HCT116 (cell line): Measurements from ENCODE around the gene WNT2B. TPM values are rescaled to one million over a fixed set of nuclear protein-coding genes. Genes with fewer than 3 reads are reported as not detected.

ENCODE experiments used
- ATAC-seq: fragments of 200-7000 bp; cut with Tn5 transposase; 2 replicates; pipeline ENCODE4 v1.9.1; 2020; ENCODE audit warnings: mild to moderate bottlenecking, moderate library complexity
- BruUV-seq: library from RNA; stranded (reverse); fragments of 400-500 nt; replicated peaks from 2 replicates; lab custom pipeline; 2021; lab: Mats Ljungman, UMichigan
- CTCF ChIA-PET: fragments of 300-600 bp; sonication (Branson Sonifier 250); formaldehyde crosslinking; loops from one replicate; lab custom pipeline; 2021; ENCODE audit warnings: antibody characterized with exemption; lab: Charles Lee
- POLR2A ChIA-PET: fragments of 300-600, 350-600 bp; sonication (Branson Sonifier 250); formaldehyde crosslinking; loops from one replicate; lab custom pipeline; 2021; ENCODE audit warnings: antibody characterized with exemption; lab: Charles Lee
- RAD21 ChIA-PET, 2 experiments: fragments of 300-600 bp; sonication (Branson Sonifier 250); formaldehyde crosslinking; loops; one replicate each; lab custom pipeline; 2023; ENCODE audit warnings: low total read pairs in 2 of 2; ENCODE audit not compliant: uncharacterized antibody in 2 of 2, unreplicated experiment in 2 of 2, low non-redundant PET in 1 of 2; lab: Charles Lee
- DNase-seq: peaks from one replicate; pipeline ENCODE4 v3.0.0-alpha.2; 2010; ENCODE audit warnings: low read depth, low spot score
- H2AFZ ChIP-seq: fragments of 200-600 bp; shearing (Covaris generic), sonication (generic); 2 replicates; pipeline ENCODE4 v1.6.1; 2017; ENCODE audit warnings: low read depth, mixed run types, mixed read lengths, antibody characterized with exemption, low read length; ENCODE audit not compliant: poor library complexity, severe bottlenecking
- H3K27ac ChIP-seq: 2 replicates; pipeline ENCODE4 v1.5.1; 2012; ENCODE audit warnings: low read depth, low read length
- H3K27me3 ChIP-seq: fragments of 200-600 bp; sonication (generic); 2 replicates; pipeline ENCODE4 v1.6.1; 2016; ENCODE audit warnings: mixed run types, low read length, mixed read lengths; ENCODE audit not compliant: insufficient read depth
- H3K36me3 ChIP-seq, 2 experiments: fragments of 200-500 bp in 1 of 2; fragments of 200-600 bp in 1 of 2; sonication (Bioruptor generic) in 1 of 2; sonication (generic) in 1 of 2; 2 replicates each; pipeline versions ENCODE4 v1.5.1 to v1.6.1; 2014 to 2016; ENCODE audit warnings: low read length in 2 of 2, inconsistent platforms in 1 of 2, mixed read lengths in 1 of 2, mixed run types in 1 of 2; ENCODE audit not compliant: insufficient read depth in 2 of 2, control insufficient read depth in 1 of 2
- H3K4me1 ChIP-seq, 2 experiments: fragments of 200-600 bp in 1 of 2; sonication (generic) in 1 of 2; 2 replicates each; pipeline versions ENCODE4 v1.5.1 to v1.6.1; 2012 to 2017; ENCODE audit warnings: low read length in 2 of 2, inconsistent platforms in 1 of 2, mild to moderate bottlenecking in 1 of 2, mixed read lengths in 1 of 2, mixed run types in 1 of 2, moderate library complexity in 1 of 2; ENCODE audit not compliant: insufficient read depth in 2 of 2, control insufficient read depth in 1 of 2
- H3K4me2 ChIP-seq: fragments of 200-600 bp; sonication (generic); 2 replicates; pipeline ENCODE4 v1.6.1; 2017; ENCODE audit warnings: mixed run types, low read length, mixed read lengths
- H3K4me3 ChIP-seq, 2 experiments: fragments of 200-600 bp in 1 of 2; sonication (generic) in 1 of 2; replicated peaks in 1 of 2; 2 replicates each; pipeline ENCODE4 v1.5.1; 2011 to 2016; ENCODE audit warnings: low read length in 2 of 2, control low read depth in 1 of 2, low read depth in 1 of 2, mild to moderate bottlenecking in 1 of 2, mixed read lengths in 1 of 2, mixed run types in 1 of 2
- H3K79me2 ChIP-seq: fragments of 200-600 bp; sonication (generic); 2 replicates; pipeline ENCODE4 v1.6.1; 2017; ENCODE audit warnings: mild to moderate bottlenecking, mixed run types, low read length, moderate library complexity, mixed read lengths; ENCODE audit not compliant: insufficient read depth
- H3K9ac ChIP-seq: fragments of 200-600 bp; sonication (generic); 2 replicates; pipeline ENCODE4 v1.6.1; 2016; ENCODE audit warnings: low read length, mixed read lengths
- H3K9me2 ChIP-seq: fragments of 200-600 bp; sonication (generic), shearing (Covaris generic); 2 replicates; pipeline ENCODE4 v1.6.1; 2017; ENCODE audit warnings: mixed run types, mild to moderate bottlenecking, moderate library complexity; ENCODE audit not compliant: insufficient read depth
- H3K9me3 ChIP-seq, 2 experiments: fragments of 200-500 bp in 1 of 2; fragments of 200-600 bp in 1 of 2; sonication (Bioruptor generic) in 1 of 2; sonication (generic) in 1 of 2; 2 replicates each; pipeline ENCODE4 v1.6.1; 2014 to 2017; ENCODE audit warnings: low read length in 2 of 2, mixed read lengths in 2 of 2, inconsistent platforms in 1 of 2, low read depth in 1 of 2, mild to moderate bottlenecking in 1 of 2, mixed run types in 1 of 2, moderate library complexity in 1 of 2; ENCODE audit not compliant: control insufficient read depth in 1 of 2, insufficient read depth in 1 of 2
- H4K20me1 ChIP-seq: fragments of 200-600 bp; sonication (generic), shearing (Covaris generic); 2 replicates; pipeline ENCODE4 v1.6.1; 2017; ENCODE audit warnings: mixed run types, mild to moderate bottlenecking, moderate library complexity; ENCODE audit not compliant: insufficient read depth
- CBX3 ChIP-seq: IDR thresholded peaks from 2 replicates; pipeline ENCODE4 v1.6.1; 2012; ENCODE audit warnings: low read depth
- EGR1 ChIP-seq: IDR thresholded peaks from 2 replicates; pipeline ENCODE4 v1.6.1; 2012; ENCODE audit warnings: low read depth
- FOSL1 ChIP-seq: IDR thresholded peaks from 2 replicates; pipeline ENCODE4 v1.6.1; 2012; ENCODE audit warnings: low read depth
- JUND ChIP-seq: IDR thresholded peaks from 2 replicates; pipeline ENCODE4 v1.6.1; 2012
- POLR2A ChIP-seq: IDR thresholded peaks from 2 replicates; pipeline ENCODE4 v1.7.0; 2011; ENCODE audit warnings: borderline replicate concordance; ENCODE audit not compliant: insufficient read depth, insufficient read length; ENCODE audit errors: extremely low read depth
- POLR2AphosphoS5 ChIP-seq: IDR thresholded peaks from 2 replicates; pipeline ENCODE4 v1.6.1; 2011; ENCODE audit warnings: mild to moderate bottlenecking, low read depth, low read length, moderate library complexity
- RAD21 ChIP-seq: IDR thresholded peaks from 2 replicates; pipeline ENCODE4 v1.6.1; 2012; ENCODE audit warnings: low read depth, mild to moderate bottlenecking
- SP1 ChIP-seq: IDR thresholded peaks from 2 replicates; pipeline ENCODE4 v1.6.1; 2012; ENCODE audit warnings: low read depth
- SRF ChIP-seq: IDR thresholded peaks from 2 replicates; pipeline ENCODE4 v1.6.1; 2012; ENCODE audit warnings: low read depth
- ZBTB33 ChIP-seq: IDR thresholded peaks from 2 replicates; pipeline ENCODE4 v1.6.1; 2011; ENCODE audit warnings: mild to moderate bottlenecking, low read length, moderate library complexity; ENCODE audit not compliant: insufficient replicate concordance; ENCODE audit errors: extremely low read depth
- ZNF274 ChIP-seq: fragments of 200-500 bp; sonication (Bioruptor generic); IDR thresholded peaks from 2 replicates; pipeline ENCODE4 v1.6.1; 2014; ENCODE audit warnings: mild to moderate bottlenecking, low read depth, low read length, inconsistent platforms
- intact Hi-C: fragments of 100-400 bp; cut with micrococcal nuclease; formaldehyde crosslinking; loops from 2 replicates; pipeline ENCODE4 v1.10.0; 2022
- total RNA-seq: library from RNA; stranded (reverse); gene quantifications from one replicate; pipeline ENCODE4 v1.2.1, GENCODE V29; 2021; ENCODE audit not compliant: unreplicated experiment
- TF ChIP-seq, protein P1 (sequence below): IDR thresholded peaks from 2 replicates; pipeline ENCODE4 v1.6.1; 2012
- TF ChIP-seq, protein P2 (sequence below): IDR thresholded peaks from 2 replicates; pipeline ENCODE4 v1.6.1; 2012; ENCODE audit warnings: low read depth
- TF ChIP-seq, protein P3 (sequence below): IDR thresholded peaks from 2 replicates; pipeline ENCODE4 v1.6.1; 2012

The WNT2B gene
- total RNA-seq, 1 experiment from 2014 or later, result 1.5 TPM

GRCh38 chr1:112462953-112463279 is 45.8 kb upstream of the WNT2B start:
- Histone ChIP-seq H2AFZ (no peak overlapping the region), H3K4me1 (peaks cover 0 to 22% of the 10 kb centered on the region in 2 experiments; a peak in 2 of 4 replicates), H3K4me2 (no peak overlapping the region), H3K9me3 (no peaks in the 10 kb centered on the region), H3K27me3 (no peaks in the 10 kb centered on the region), H3K79me2 (no peaks in the 10 kb centered on the region), H3K9ac (no peak overlapping the region), H4K20me1 (no peaks in the 10 kb centered on the region), H3K9me2 (no peaks in the 10 kb centered on the region), H3K36me3 (peaks cover 0 to 5% of the 10 kb centered on the region in 2 experiments; a peak in 2 of 4 replicates), H3K27ac (no peak overlapping the region), H3K4me3 (no peak overlapping the region)
- TF ChIP-seq, protein P1, sequence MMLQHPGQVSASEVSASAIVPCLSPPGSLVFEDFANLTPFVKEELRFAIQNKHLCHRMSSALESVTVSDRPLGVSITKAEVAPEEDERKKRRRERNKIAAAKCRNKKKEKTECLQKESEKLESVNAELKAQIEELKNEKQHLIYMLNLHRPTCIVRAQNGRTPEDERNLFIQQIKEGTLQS, result no peak
- TF ChIP-seq, protein P2, sequence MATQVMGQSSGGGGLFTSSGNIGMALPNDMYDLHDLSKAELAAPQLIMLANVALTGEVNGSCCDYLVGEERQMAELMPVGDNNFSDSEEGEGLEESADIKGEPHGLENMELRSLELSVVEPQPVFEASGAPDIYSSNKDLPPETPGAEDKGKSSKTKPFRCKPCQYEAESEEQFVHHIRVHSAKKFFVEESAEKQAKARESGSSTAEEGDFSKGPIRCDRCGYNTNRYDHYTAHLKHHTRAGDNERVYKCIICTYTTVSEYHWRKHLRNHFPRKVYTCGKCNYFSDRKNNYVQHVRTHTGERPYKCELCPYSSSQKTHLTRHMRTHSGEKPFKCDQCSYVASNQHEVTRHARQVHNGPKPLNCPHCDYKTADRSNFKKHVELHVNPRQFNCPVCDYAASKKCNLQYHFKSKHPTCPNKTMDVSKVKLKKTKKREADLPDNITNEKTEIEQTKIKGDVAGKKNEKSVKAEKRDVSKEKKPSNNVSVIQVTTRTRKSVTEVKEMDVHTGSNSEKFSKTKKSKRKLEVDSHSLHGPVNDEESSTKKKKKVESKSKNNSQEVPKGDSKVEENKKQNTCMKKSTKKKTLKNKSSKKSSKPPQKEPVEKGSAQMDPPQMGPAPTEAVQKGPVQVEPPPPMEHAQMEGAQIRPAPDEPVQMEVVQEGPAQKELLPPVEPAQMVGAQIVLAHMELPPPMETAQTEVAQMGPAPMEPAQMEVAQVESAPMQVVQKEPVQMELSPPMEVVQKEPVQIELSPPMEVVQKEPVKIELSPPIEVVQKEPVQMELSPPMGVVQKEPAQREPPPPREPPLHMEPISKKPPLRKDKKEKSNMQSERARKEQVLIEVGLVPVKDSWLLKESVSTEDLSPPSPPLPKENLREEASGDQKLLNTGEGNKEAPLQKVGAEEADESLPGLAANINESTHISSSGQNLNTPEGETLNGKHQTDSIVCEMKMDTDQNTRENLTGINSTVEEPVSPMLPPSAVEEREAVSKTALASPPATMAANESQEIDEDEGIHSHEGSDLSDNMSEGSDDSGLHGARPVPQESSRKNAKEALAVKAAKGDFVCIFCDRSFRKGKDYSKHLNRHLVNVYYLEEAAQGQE, result no peak
- TF ChIP-seq SP1 (no peak), JUND (no peak), POLR2A (no peak), ZBTB33 (no peak), ZNF274 (no peak), POLR2AphosphoS5 (no peak), FOSL1 (no peak), SRF (no peak), EGR1 (no peak), RAD21 (no peak), CBX3 (no peak)
- TF ChIP-seq, protein P3, sequence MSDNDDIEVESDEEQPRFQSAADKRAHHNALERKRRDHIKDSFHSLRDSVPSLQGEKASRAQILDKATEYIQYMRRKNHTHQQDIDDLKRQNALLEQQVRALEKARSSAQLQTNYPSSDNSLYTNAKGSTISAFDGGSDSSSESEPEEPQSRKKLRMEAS, result no peak
- CTCF ChIA-PET, result interaction anchor here (1.6 kb wide), 1 partner anchor 72 kb away, joined by 6 read pairs; no protein-coding TSS in a partner anchor
- intact Hi-C loops, result no loop called here
- DNase-seq, result no peak
- RAD21 ChIA-PET, result no interaction called here
- no TSS peak for BruUV-seq
- no peak for ATAC-seq
- POLR2A ChIA-PET, result no interaction called here
